Ammon's horn (tissue), 1 donor: ENCODE data around the gene ST3GAL3.
A peak's percentile ranks its signal among the peaks of the same experiment; 100 is the strongest.

Source experiments
- DNase-seq: peaks from one replicate; pipeline ENCODE4 v3.0.0-alpha.2; 2016; ENCODE audit warnings: low spot score

ST3GAL3 gene

DNA sequence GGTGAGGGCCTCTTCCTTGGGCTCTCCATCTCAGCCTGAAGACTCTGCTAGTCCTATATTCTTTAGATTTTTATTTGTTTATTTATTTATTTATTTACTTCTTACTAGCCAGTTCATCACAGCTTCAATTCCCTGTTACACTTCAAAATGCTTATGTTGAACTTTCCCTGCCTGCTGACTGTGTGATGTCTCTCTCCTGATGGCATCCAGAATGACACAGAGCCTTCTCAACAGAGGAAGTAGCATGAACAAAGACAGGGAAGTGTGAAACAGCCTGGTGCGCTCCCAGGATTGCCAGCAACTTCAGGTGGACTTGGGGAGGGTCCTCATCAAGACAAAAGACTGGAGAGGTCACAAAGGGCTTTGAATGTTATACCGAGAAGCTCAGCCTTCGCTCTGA is 235.1 kb downstream of the ST3GAL3 start:
- no peak for DNase-seq

GRCh38 chr1:43944860-43945259 is 237.5 kb downstream of the ST3GAL3 start:
- no peak for DNase-seq

GRCh38 chr1:43945674-43946235 is 238.4 kb downstream of the ST3GAL3 start:
- no peak for DNase-seq

GRCh38 chr1:43946236-43947060 is 239.1 kb downstream of the ST3GAL3 start, which contains the start of gene IPO13:
Gene IPO13 (plus strand): TSS chr1:43946950. CDS start chr1:43947601, 651 bp downstream.
- peak; percentile 98 for DNase-seq

GRCh38 chr1:43947061-43947873 is 239.9 kb downstream of the ST3GAL3 start:
- no peak for DNase-seq

DNA sequence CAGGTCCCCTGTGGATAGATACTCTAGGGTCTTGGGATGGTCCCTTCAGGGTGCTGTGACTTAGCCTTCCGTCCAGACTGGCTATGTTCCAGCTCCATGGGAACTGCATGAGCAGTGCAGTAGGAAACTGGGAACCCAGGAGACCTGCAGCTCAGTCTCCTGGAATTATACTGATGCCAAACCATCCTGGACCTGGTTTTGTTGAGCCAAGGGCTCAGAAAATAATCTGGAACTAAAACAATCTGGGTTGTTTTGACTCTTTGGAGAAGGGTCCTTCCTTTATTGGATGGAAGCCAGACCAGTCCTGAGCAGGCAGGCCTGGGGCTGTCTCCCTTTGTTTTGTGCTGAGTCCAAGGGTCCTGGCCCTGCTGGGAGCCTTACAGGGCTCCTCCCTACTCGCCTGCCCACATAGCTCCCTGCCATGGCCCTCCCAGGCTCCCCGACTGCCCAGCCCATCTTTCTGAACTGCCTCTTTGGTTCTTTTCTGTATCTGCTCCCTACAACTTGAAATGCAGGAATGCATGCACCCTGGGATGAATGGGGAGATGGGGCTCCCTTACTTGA is 240.6 kb downstream of the ST3GAL3 start:
- no peak for DNase-seq

GRCh38 chr1:43949678-43950077 is 242.3 kb downstream of the ST3GAL3 start:
- DNase-seq = no peak

- DNase-seq = no peak
Measured at GRCh38 chr1:43951021-43951985, 244.0 kb downstream of the ST3GAL3 start.

- peak; percentile 49 for DNase-seq
Measured at GRCh38 chr1:43952731-43953346, 245.5 kb downstream of the ST3GAL3 start.

GRCh38 chr1:43953361-43953760 is 246.0 kb downstream of the ST3GAL3 start:
- no peak for DNase-seq

DNA sequence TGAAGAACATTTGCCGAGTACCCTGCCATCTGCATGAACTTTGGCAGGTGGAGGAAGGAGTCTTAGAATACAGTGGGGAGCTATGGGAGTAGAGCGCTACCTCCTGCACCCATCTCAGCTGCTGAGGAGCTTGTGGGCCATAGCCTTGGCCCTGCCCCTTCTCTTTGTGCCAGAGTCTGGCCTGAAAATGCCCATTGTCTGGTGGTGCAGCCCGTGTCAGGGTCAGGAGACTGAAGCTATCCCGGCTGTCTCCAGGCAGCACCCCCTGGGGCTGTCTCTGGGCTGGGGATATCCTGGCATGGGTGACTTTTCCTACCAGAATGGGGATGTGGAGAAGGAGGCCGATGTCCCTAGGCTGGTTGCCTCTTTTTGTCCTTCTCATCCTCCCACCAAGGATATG is 246.7 kb downstream of the ST3GAL3 start:
- peak; percentile 94 for DNase-seq

DNA sequence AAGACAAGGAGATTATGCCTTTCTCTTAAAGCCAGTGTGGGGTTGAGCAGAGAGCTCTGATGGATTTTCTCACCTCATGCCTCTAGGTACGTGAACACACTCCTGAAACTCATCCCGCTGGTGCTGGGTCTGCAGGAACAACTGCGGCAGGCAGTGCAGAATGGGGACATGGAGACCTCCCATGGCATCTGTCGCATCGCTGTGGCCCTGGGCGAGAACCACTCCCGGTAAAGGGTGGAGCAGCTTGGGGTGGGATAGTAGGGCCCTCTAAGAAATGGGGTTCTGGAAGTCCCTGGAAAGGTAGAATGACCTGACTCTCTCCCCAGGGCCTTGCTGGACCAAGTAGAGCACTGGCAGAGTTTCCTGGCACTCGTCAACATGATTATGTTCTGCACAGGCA is 248.9 kb downstream of the ST3GAL3 start:
- DNase-seq = no peak

DNA sequence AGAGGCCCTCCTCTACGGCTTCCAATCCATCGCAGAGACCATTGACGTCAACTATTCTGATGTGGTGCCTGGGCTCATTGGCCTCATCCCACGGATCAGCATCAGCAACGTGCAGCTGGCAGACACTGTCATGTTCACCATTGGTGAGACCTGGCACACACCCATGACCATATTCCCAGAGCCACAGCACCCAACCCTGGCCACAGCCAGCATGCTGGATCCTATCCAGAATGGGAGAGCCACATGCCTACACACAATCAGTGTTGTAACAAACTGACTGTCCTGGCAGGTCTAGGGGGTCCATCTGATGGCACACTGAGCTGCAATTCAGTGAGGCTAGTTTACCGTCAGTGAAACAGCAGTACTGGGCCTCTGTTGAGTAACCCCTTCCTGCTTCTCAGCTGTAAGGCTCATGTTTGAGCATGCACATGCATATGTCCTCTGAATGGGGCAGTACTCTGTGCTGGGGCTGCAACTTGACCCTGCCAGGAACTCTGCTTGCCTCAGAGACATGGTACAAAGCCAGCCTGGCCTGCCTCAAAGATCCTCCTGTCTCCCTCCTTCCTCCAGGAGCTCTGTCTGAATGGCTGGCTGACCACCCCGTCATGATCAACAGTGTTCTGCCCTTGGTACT is 250.2 kb downstream of the ST3GAL3 start:
- DNase-seq = no peak

DNA sequence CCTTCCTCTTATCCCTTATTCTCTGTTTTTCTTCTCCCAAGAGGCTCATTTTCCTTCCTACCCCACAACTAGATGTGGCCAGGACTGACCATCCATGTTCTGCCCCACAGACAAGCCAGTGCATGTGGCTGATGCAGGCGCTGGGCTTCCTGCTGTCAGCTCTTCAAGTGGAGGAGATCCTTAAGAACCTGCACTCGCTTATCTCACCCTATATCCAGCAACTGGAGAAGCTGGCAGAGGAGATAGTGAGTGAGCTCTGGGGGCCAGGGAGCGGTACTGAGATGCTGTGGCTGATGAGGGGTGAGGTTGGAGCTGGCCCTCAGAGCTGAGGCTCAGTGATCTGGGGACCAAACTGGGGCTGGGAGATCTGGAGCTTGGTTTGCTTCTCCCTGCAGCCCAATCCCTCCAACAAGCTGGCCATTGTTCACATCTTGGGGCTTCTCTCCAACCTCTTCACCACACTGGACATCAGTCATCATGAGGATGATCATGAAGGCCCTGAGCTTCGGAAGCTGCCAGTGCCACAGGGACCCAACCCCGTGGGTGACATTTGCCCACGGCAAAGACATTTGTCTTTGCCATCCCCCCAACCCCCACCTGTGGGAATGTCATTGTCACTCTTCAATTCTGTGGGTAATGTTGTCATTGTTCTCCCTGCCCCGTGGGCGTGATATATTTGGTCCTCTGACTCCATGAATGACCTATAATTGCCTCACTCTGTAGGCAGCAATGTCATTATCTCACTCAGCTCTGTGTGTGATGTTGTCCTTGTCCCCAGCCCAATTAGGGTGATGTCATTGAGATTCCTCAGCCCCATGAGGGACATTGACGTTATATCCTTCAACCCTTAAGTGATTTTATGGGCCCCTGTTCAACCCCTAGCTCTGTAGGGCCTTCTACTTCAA is 251.3 kb downstream of the ST3GAL3 start:
- DNase-seq = no peak

DNA sequence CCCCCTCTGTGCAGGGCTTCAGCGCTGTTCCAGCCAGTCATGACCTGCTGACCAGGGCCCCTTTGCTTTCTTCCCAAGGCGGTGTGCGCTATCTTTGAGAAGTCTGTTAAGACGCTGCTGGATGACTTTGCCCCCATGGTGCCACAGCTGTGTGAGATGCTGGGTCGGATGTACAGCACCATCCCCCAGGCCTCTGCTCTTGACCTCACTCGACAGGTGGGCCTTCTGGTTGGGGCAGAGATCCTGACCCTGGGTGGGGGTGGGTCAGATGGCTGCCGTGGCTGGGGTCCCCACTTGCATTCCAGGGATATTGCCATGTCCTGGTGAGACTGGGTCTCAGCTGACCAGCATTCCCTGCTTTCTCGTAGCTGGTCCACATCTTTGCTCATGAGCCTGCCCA is 253.5 kb downstream of the ST3GAL3 start:
- no peak for DNase-seq

DNA sequence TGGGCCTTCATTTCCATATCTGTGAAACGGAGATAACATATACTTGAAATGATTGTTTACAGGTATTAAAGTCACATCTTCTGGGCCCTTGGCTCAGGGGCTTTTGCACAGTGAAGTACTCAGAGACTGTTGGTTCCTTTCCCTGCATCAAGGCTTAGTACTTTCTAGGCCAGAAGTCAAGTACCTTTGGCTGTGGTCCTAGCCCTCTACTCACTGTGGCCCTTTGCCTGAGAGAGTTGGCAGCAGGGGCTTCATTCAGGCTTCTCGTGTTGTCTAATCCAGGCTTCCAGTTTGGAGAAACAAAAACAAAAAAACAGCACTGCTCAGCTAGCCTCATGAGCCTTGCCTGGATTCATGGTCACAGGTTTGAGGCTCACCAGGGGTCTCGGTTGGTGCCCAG is 254.4 kb downstream of the ST3GAL3 start:
- no peak for DNase-seq

DNA sequence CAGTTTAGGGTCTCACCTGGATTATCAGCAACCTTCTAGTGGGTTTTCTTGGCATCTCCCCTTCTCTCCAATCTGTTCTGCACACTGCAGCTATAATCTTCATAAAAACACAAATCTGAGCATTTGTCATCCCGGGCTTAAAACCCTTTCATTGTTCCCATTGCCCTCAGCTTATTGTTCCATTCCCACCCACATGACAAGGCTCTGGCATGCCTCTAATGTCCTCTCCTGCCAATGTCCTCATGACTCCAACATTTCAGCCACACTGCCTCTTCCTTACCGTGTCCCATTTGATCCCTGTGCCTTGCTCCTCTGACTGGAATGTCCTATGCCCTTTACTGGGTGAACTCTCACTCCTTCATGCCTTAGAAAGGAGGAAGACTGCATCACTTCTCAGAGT is 255.0 kb downstream of the ST3GAL3 start:
- peak; percentile 79 for DNase-seq

- no peak for DNase-seq
Measured at GRCh38 chr1:43963006-43963405, 255.7 kb downstream of the ST3GAL3 start.

- no peak for DNase-seq
Measured at GRCh38 chr1:43963890-43964289, 256.6 kb downstream of the ST3GAL3 start.
